Fibroblast of villous mesenchyme (primary cell): Measurements from ENCODE around the gene TEX55. TPM values are rescaled to one million over a fixed set of nuclear protein-coding genes. Genes with fewer than 3 reads are reported as not detected.
"Not testable (repeated sequence)": the region's sequence is repeated elsewhere in the genome, so short reads cannot be mapped to it uniquely, and the experiment has no call there.

ENCODE experiments used
- DNase-seq: peaks from one replicate; pipeline ENCODE4 v3.0.0-alpha.2; 2010; ENCODE audit warnings: low read depth
- H3K4me3 ChIP-seq: 2 replicates; pipeline ENCODE4 v1.5.1; 2011; ENCODE audit warnings: low read depth, mild to moderate bottlenecking, low read length
- total RNA-seq: library from RNA; depleted of rRNA; stranded (reverse); fragments of >200 nt; gene quantifications from 2 replicates; pipeline ENCODE4 v1.2.3, GENCODE V29; 2012
- TF ChIP-seq, protein P1 (sequence below): IDR thresholded peaks from 2 replicates; pipeline ENCODE4 v1.5.1; 2012; ENCODE audit warnings: low read depth, mild to moderate bottlenecking, low read length; ENCODE audit not compliant: insufficient read depth

The TEX55 gene
- total RNA-seq, 1 donor, result not detected

DNA sequence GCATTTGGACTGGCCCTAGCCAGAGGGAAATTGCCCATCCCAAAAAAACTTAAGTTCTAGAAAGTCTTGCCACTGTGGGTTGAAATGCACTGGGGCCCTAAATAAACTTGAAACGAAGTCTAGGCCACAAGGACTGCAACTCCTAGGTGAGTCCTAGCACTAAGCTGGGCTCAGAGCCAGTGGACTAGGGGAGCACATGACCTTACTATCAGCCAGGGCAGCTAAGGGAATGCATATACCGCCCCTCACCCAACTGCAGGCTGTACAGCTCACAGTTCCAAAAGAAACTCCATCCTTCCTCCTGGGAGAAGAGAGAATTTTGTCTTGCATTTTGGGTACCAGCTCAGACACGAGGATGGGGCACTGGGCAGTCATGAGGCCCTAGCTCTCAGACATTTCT, 23.6 kb upstream of the TEX55 start:
- TF ChIP-seq, protein P1, sequence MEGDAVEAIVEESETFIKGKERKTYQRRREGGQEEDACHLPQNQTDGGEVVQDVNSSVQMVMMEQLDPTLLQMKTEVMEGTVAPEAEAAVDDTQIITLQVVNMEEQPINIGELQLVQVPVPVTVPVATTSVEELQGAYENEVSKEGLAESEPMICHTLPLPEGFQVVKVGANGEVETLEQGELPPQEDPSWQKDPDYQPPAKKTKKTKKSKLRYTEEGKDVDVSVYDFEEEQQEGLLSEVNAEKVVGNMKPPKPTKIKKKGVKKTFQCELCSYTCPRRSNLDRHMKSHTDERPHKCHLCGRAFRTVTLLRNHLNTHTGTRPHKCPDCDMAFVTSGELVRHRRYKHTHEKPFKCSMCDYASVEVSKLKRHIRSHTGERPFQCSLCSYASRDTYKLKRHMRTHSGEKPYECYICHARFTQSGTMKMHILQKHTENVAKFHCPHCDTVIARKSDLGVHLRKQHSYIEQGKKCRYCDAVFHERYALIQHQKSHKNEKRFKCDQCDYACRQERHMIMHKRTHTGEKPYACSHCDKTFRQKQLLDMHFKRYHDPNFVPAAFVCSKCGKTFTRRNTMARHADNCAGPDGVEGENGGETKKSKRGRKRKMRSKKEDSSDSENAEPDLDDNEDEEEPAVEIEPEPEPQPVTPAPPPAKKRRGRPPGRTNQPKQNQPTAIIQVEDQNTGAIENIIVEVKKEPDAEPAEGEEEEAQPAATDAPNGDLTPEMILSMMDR, result no peak
- no peak for DNase-seq
- no peak overlapping the region for H3K4me3 ChIP-seq

DNA sequence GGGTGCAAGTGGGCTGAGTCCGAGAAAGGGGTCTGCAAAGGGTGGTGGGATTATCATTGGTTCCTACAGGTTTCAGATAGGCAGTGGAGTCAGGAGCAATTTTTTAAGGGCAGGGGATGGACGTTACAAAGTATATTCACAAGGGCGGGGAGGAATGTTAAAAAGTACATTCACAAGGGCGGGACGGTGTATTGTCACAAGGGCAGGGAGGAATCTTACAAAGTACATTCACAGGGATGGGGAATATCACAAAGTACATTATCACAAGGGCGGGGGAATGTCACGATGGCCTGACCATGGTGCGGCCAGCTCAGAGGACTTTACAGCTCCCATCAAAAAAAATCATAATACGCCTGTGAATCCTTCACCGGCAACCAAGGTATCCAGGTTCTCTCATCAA, 20.6 kb upstream of the TEX55 start:
- TF ChIP-seq, protein P1, result no peak
- no peak overlapping the region for H3K4me3 ChIP-seq
- DNase-seq, result no peak

DNA sequence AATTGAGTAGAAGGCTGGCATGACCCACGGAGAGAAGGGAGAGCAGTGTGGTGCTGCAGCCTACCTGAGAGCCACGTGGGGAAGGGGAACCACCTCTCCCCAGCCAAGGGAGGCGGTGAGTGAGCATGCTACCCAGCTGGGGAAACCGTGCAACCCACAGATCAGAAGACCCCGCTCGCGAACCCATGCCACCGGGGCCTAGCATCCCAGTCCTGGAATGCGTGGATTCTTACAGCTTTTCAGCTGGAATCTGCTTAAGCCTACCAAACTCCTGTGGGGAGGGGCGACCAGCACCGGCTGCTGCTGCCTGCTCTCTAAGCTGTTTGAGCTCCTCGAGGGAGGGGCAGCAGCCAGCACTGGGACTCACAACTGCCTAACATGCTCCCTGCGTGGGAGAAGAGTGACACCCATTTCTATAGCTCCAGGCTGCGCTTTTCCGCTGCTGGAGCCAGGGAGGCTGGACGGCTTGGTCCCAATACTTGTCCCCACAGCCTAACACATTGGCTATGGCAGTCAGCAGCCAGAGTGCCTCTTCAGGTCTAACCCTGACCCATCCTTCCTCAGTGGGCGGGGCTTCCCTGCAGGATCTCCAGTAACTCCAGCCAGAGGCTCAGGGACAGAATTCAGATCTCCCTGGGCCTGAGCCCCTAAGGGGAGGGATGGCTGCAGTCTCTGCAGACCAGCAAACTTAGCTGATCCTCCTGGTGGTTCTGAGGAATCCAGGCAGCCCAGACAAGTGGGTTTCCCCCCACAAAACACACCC, 20.0 kb upstream of the TEX55 start:
- no peak overlapping the region for H3K4me3 ChIP-seq
- TF ChIP-seq, protein P1, result no peak
- no peak for DNase-seq

DNA sequence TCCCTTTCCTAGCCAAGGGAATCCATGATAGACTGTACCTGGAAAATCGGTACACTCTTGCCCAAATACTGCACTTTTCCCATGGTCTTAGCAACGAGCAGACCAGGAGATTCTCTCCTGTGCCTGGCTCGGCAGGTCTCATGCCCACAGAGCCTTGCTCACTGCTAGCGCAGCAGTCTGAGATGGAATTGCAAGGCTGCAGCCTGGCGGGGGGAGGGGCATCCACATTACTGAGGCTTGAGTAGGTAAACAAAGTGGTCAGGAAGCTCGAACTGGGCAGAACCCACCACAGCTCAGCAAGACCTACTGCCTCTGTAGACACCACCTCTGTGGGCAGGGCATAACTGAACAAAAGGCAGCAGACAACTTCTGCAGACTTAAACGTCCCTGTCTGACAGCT, 15.7 kb upstream of the TEX55 start:
- DNase-seq, H3K4me3 ChIP-seq: not testable (repeated sequence)

DNA sequence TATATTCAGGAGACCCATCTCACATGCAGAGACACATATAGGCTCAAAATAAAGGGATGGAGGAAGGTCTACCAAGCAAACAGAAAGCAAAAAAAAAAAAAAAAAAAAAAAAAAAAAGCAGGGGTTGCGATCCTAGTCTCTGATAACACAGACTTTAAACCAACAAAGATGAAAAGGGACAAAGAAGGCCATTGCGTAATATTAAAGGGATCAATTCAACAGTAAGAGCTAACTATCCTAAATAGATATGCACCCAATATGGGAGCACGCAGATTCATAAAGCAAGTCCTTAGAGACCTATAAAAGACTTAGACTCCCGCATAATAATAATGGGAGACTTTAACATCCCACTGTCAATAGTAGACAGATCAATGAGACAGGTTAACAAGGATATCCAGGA, 13.7 kb upstream of the TEX55 start:
- not testable (repeated sequence) for H3K4me3 ChIP-seq, DNase-seq

DNA sequence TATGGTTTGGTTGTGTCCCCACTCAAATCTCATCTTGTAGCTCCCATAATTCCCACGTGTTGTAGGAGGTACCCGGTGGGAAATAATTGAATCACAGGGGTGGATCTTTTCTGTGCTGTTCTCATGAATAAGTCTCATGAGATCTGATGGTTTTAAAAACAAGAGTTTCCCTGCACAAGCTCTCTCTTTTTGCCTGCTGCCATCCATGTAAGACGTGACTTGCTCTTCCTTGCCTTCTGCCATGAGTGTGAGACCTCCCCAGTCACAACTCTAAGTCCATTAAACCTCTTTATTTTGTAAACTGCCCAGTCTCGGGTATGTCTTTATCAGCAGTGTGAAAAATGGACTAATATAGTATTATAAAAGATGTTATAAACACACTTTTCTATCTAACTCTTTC, 6.6 kb upstream of the TEX55 start:
- H3K4me3 ChIP-seq, result not testable (repeated sequence)

DNA sequence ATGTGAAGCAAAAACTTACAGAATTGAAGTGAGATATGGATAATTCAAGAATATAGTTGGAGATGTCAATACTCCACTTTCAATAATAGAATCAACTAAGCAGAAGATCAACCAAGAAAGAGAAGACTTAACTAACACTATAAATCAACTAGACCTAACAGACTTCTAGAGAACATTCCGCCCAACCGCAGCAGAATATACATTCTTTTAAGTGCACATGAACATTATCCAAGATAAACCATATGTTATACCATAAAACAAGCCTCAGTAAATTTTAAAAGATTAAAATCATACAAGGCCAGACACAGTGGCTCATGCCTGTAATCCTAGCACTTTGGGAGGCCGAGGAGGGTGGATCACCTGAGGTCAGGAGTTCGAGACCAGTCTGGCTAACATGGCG, 5.5 kb upstream of the TEX55 start:
- peak; percentile 17 for DNase-seq
- TF ChIP-seq, protein P1, result no peak
- H3K4me3 ChIP-seq, result no peak overlapping the region

More for the DNA sequence above, 6.6 kb upstream of the TEX55 start:
- DNase-seq, result not testable (repeated sequence)

DNA sequence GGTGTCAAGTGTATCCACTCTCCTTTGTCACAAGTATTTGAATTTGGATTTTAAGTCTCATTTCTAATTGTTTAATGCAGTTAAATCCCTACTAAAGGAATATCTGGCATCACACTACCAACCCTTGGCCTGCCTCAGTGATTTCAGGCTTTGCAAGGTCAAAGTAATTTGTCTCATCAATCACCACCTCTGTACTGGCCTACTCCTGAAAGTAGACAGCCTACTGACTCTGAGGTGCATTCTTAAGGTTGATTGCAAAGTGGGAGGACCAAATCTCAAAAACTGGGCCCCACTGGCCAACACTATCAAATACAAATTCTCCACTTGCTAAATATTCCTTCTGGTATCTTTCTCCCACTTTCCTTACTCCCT, 851 bp upstream of the TEX55 start:
- H3K4me3 ChIP-seq, result no peak overlapping the region
- TF ChIP-seq, protein P1, result no peak
- no peak for DNase-seq
